Right atrium auricular region (tissue), 2 donors: ENCODE results near the gene LGI2. TPM values are rescaled to one million over a fixed set of nuclear protein-coding genes. Genes with fewer than 3 reads are reported as not detected.
"Not testable (repeated sequence)": the region's sequence is repeated elsewhere in the genome, so short reads cannot be mapped to it uniquely, and the experiment has no call there.

Experiments used
- DNase-seq: peaks from one replicate; pipeline ENCODE4 v3.0.0-alpha.2; 2019; ENCODE audit warnings: low spot score
- H3K27ac ChIP-seq, 2 donors: fragments of 200-600 bp; sonication (generic); 1 replicate in 1 of 2; 2 replicates in 1 of 2; pipeline ENCODE4 v1.5.1; 2016 to 2019
- H3K27me3 ChIP-seq, 2 donors: fragments of 200-600 bp; sonication (generic); one replicate each; pipeline versions ENCODE4 v1.5.1 to v1.6.0; 2017 to 2019
- H3K36me3 ChIP-seq: fragments of 200-600 bp; sonication (generic); one replicate; pipeline ENCODE4 v1.5.1; 2016
- H3K4me1 ChIP-seq, 2 donors: fragments of 200-600 bp; sonication (generic); one replicate each; pipeline versions ENCODE4 v1.5.1 to v1.6.0; 2017 to 2019
- H3K4me3 ChIP-seq, 2 donors: fragments of 200-600 bp; sonication (generic); 1 replicate in 1 of 2; 2 replicates in 1 of 2; pipeline ENCODE4 v1.5.1; 2017 to 2019; ENCODE audit warnings: mild to moderate bottlenecking in 1 of 2, moderate library complexity in 1 of 2
- H3K9me3 ChIP-seq, 2 donors: fragments of 200-600 bp; sonication (generic); one replicate each; pipeline ENCODE4 v1.5.1; 2019
- total RNA-seq, 2 donors: library from RNA; depleted of rRNA; stranded (reverse); fragments of >200 nt; gene quantifications; one replicate each; pipeline ENCODE4 v1.1.0, GENCODE V29; 2016
- TF ChIP-seq, protein P1 (sequence below), 2 donors: fragments of 200-600 bp; sonication (generic); IDR thresholded peaks; one replicate each; pipeline ENCODE4 v1.5.1; 2019; ENCODE audit warnings: antibody characterized with exemption in 2 of 2

The LGI2 gene
- total RNA-seq, 2 donors from 2014 or later: 1.1 to 1.9 TPM

DNA sequence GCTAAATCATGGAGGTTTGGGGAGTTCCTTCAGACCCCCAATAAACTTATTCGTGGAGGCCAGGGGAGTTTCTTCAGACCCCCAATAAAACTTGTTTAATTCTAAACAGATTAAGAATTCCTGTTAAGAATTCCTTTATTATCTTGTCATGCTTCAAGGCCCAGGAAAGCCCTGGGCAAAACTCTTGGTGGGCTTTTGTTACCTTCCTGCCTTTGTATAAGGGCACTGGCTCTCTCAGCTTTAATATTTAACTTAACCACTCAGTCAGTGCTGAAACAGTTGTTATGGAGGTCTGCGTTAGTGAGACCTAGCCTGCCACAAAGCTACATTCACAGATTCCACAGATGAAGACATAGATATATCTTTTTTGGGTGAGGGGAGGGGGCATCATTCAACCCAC lies 29.0 kb upstream of the LGI2 start:
- Histone ChIP-seq H3K4me1 (no peaks in the 10 kb centered on the region), H3K36me3 (no peaks in the 10 kb centered on the region), H3K27ac (peak overlapping the region; percentile 3 to 51), H3K4me3 (no peak overlapping the region), H3K27me3 (no peaks in the 10 kb centered on the region), H3K9me3 (no peaks in the 10 kb centered on the region)
- DNase-seq: no peak
- TF ChIP-seq, protein P1, sequence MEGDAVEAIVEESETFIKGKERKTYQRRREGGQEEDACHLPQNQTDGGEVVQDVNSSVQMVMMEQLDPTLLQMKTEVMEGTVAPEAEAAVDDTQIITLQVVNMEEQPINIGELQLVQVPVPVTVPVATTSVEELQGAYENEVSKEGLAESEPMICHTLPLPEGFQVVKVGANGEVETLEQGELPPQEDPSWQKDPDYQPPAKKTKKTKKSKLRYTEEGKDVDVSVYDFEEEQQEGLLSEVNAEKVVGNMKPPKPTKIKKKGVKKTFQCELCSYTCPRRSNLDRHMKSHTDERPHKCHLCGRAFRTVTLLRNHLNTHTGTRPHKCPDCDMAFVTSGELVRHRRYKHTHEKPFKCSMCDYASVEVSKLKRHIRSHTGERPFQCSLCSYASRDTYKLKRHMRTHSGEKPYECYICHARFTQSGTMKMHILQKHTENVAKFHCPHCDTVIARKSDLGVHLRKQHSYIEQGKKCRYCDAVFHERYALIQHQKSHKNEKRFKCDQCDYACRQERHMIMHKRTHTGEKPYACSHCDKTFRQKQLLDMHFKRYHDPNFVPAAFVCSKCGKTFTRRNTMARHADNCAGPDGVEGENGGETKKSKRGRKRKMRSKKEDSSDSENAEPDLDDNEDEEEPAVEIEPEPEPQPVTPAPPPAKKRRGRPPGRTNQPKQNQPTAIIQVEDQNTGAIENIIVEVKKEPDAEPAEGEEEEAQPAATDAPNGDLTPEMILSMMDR (IDR thresholded peaks at IDR 0.05): no peak

DNA sequence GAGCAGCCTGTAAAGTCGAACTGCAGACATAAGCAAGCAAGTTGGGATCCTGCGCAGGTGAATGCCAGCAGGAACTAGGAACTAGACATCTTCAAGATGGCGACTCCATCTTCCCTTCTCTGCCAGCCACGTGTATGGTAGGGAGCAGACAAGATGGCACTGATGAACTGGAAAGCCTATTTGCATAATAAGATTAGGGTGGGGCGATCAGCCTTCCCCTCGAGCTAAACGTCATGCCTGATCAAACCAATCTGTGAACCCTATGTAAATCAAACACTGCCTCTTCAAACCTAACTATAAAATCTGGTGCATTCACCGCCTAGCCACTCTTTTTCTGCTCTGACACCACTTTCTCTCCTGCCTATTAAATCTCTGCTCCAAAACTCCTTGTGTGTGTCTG lies 28.1 kb upstream of the LGI2 start:
- Histone ChIP-seq H3K4me1 (no peaks in the 10 kb centered on the region), H3K36me3 (no peaks in the 10 kb centered on the region), H3K27ac (no peak overlapping the region), H3K9me3 (no peaks in the 10 kb centered on the region), H3K27me3 (no peaks in the 10 kb centered on the region), H3K4me3 (no peak overlapping the region)
- TF ChIP-seq, protein P1 (IDR thresholded peaks at IDR 0.05): no peak
- DNase-seq: no peak

DNA sequence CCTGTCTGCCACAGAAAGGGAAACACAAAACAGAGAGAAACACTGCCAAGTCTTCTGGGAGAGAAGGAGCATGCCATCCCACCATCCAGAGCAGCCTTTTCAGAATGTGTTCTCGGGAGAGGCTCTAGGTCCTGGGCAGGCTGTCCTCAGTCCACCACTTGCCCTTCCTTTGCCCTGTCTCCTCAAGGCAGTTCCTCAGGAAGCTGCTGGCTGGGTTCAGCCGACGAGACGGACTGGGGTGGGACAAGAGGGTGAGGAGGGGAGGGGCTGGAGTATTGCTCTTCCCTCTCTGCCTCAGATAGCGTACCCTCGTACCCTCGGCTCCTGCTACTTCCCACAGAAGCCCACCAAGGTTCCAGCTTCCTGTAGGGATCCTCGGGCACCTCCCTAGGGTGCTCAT lies 26.6 kb upstream of the LGI2 start:
- H3K4me1 ChIP-seq: no peaks in the 10 kb centered on the region
- H3K4me3 ChIP-seq: no peak overlapping the region
- no peaks in the 10 kb centered on the region for H3K27me3 ChIP-seq
- no peak for DNase-seq
- no peak overlapping the region for H3K27ac ChIP-seq
- no peaks in the 10 kb centered on the region for H3K36me3 ChIP-seq
- TF ChIP-seq, protein P1 (IDR thresholded peaks at IDR 0.05): no peak
- no peaks in the 10 kb centered on the region for H3K9me3 ChIP-seq

DNA sequence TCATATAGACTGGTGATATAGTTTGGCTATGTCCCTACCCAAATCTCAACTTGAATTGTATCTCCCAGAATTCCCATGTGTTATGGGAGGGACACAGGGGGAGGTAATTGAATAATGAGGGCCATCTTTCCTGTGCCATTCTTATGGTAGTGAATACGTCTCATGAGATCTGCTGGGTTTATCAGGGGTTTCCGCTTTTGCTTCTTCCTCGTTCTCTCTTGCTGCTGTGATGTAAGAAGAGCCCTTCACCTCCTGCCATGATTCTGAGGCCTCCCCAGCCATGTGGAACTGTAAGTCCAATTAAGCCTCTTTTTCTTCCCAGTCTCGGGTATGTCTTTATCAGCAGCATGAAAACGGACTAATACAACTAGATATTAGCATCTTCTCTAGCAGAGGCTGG lies 21.3 kb upstream of the LGI2 start:
- H3K4me3 ChIP-seq, DNase-seq, H3K9me3 ChIP-seq, H3K27ac ChIP-seq, H3K36me3 ChIP-seq, H3K4me1 ChIP-seq, H3K27me3 ChIP-seq: not testable (repeated sequence)

DNA sequence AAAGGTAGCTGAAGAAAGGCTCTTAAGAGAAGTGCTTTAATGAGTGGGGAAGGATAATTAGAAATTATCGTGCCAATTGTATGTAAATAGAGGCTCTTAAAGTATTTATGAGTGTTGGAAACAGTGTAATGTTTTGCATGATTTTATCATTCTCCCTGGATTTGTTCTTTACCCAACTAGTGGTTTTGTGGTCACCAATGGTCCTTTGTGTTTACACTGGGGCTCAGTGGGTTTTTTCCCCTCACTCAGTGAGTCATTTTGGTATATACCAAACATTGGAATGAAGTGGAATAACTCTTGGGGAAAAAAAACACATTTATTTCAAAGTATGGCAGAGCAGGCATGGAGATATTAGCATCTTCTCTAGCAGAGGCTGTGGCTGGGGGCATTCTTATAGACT lies 20.8 kb upstream of the LGI2 start:
- Histone ChIP-seq H3K4me3 (no peak overlapping the region), H3K36me3 (no peaks in the 10 kb centered on the region), H3K9me3 (no peaks in the 10 kb centered on the region), H3K27ac (no peak overlapping the region), H3K27me3 (no peaks in the 10 kb centered on the region), H3K4me1 (no peaks in the 10 kb centered on the region)
- TF ChIP-seq, protein P1 (IDR thresholded peaks at IDR 0.05): no peak
- DNase-seq: no peak

DNA sequence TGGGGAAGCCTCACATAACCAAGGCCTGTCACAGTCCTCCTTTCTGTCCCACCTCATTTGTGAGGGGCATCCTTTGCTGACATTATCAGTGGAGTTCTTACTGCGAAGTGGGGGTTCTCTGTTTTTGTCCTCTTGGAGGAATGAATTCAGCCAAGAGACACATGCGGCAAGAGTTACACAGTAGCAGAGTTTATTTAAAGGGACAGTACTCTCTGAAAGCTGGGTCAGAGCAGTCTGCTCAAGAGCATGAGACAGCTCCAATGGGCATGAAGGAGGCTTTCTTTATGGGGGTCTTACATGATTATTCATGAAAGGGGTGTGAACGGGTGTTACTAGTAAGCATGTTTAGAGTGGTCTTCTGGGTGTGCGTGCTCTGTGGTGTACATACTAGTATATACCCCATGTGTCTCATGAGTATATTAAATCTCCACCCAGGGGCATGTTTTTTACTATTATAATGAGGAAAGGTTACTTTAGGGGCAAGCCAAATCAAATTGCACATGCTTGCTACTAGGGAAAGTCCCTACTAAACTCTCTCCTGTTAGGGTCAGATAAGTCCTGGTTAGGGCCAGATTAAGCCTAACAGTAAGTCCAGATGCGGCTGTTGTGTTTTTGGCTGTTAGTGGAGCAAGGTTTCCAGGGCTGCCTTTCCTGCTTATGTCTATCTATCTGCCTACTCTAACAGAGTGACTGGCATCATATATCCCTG lies 19.8 kb upstream of the LGI2 start:
- Histone ChIP-seq H3K4me3 (no peak overlapping the region), H3K27me3 (no peaks in the 10 kb centered on the region), H3K36me3 (no peaks in the 10 kb centered on the region), H3K4me1 (no peaks in the 10 kb centered on the region), H3K9me3 (no peaks in the 10 kb centered on the region), H3K27ac (no peak overlapping the region)
- TF ChIP-seq, protein P1 (IDR thresholded peaks at IDR 0.05): no peak
- no peak for DNase-seq
